Progenitor cell of endocrine pancreas (in vitro differentiated cells): ENCODE results near the gene SH3GL1. TPM values are rescaled to one million over a fixed set of nuclear protein-coding genes. Genes with fewer than 3 reads are reported as not detected.

ENCODE experiments used
- DNase-seq: peaks from one replicate; pipeline ENCODE4 v3.0.0; 2021; ENCODE audit warnings: low spot score; ENCODE audit not compliant: unreplicated experiment
- H3K27ac Mint-ChIP-seq: 2 replicates; pipeline ENCODE4 v1.8.0; 2021; ENCODE audit warnings: mild to moderate bottlenecking, moderate library complexity, mixed read lengths
- H3K27me3 Mint-ChIP-seq: 2 replicates; pipeline ENCODE4 v1.8.0; 2021; ENCODE audit warnings: mixed read lengths
- H3K36me3 Mint-ChIP-seq: 2 replicates; pipeline ENCODE4 v1.8.0; 2022; ENCODE audit warnings: mixed read lengths; ENCODE audit not compliant: insufficient read depth
- H3K4me1 Mint-ChIP-seq: 2 replicates; pipeline ENCODE4 v1.8.0; 2021; ENCODE audit warnings: low read depth, mixed read lengths
- H3K4me3 Mint-ChIP-seq: 2 replicates; pipeline ENCODE4 v1.8.0; 2021; ENCODE audit warnings: low read depth, mild to moderate bottlenecking, moderate library complexity, mixed read lengths
- H3K9me3 Mint-ChIP-seq: 2 replicates; pipeline ENCODE4 v1.8.0; 2021; ENCODE audit warnings: low read depth, mixed read lengths
- total RNA-seq: library from RNA; stranded (reverse); gene quantifications from 2 replicates; pipeline ENCODE4 v1.2.1, GENCODE V29; 2021
- TF ChIP-seq, protein P1 (sequence below): fragments of 200-600 bp; sonication (generic); IDR thresholded peaks from one replicate; pipeline ENCODE4 v1.5.0; 2021; ENCODE audit warnings: antibody characterized with exemption, mild to moderate bottlenecking; ENCODE audit not compliant: unreplicated experiment

Gene SH3GL1
- total RNA-seq, 1 donor from 2014 or later, result 55.6 TPM

DNA sequence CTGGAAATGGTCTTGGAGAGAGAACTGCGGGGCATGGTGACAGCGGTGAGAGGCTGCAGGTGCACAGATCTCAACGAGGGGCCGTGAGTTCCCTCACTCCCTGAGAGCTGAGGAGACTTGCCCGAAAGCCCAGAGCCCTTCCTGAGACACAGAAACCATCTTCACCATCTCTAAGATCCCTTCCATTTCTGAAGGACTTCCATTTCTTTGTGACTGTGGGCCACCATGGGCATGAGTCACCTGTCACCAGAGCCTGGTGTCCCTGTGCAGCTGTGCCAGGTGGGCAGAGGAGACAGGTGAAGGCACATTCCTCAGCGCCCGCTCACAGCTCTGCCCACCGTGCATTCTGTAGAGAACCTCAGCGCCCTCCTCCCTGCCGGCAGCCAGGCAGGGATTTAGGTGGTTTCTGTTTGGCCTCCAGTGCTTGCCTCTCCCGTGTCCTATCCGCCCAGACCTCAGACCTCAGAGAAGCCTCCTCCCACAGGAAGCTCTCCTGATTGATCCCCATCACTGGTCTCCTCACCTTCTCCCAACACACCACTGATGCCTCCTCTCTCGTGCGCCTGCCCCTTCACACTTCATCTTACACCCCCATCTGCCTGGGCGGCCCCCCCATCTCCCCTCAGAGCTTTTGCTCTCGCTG is 24.2 kb downstream of the SH3GL1 start:
- H3K4me1 Mint-ChIP-seq, result peaks cover 22% of the 10 kb centered on the region

GRCh38 chr19:4375164-4376027 is 25.0 kb downstream of the SH3GL1 start:
- H3K4me1 Mint-ChIP-seq, result peaks cover 22% of the 10 kb centered on the region
- DNase-seq, result peak; percentile 61
- H3K27ac Mint-ChIP-seq, result peak overlapping the region; percentile 97
- peaks cover 3% of the 10 kb centered on the region for H3K36me3 Mint-ChIP-seq
- H3K27me3 Mint-ChIP-seq, result no peaks in the 10 kb centered on the region
- peak overlapping the region; percentile 22 for H3K4me3 Mint-ChIP-seq
- TF ChIP-seq, protein P1, sequence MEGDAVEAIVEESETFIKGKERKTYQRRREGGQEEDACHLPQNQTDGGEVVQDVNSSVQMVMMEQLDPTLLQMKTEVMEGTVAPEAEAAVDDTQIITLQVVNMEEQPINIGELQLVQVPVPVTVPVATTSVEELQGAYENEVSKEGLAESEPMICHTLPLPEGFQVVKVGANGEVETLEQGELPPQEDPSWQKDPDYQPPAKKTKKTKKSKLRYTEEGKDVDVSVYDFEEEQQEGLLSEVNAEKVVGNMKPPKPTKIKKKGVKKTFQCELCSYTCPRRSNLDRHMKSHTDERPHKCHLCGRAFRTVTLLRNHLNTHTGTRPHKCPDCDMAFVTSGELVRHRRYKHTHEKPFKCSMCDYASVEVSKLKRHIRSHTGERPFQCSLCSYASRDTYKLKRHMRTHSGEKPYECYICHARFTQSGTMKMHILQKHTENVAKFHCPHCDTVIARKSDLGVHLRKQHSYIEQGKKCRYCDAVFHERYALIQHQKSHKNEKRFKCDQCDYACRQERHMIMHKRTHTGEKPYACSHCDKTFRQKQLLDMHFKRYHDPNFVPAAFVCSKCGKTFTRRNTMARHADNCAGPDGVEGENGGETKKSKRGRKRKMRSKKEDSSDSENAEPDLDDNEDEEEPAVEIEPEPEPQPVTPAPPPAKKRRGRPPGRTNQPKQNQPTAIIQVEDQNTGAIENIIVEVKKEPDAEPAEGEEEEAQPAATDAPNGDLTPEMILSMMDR, result peak; percentile 59
- no peaks in the 10 kb centered on the region for H3K9me3 Mint-ChIP-seq

More for the DNA sequence above, 24.2 kb downstream of the SH3GL1 start:
- H3K9me3 Mint-ChIP-seq, result no peaks in the 10 kb centered on the region
- H3K36me3 Mint-ChIP-seq, result peaks cover 2% of the 10 kb centered on the region
- H3K27ac Mint-ChIP-seq, result peak overlapping the region; percentile 97
- H3K27me3 Mint-ChIP-seq, result no peaks in the 10 kb centered on the region
- H3K4me3 Mint-ChIP-seq, result peak overlapping the region; percentile 22
- no peak for DNase-seq
- TF ChIP-seq, protein P1, result no peak

DNA sequence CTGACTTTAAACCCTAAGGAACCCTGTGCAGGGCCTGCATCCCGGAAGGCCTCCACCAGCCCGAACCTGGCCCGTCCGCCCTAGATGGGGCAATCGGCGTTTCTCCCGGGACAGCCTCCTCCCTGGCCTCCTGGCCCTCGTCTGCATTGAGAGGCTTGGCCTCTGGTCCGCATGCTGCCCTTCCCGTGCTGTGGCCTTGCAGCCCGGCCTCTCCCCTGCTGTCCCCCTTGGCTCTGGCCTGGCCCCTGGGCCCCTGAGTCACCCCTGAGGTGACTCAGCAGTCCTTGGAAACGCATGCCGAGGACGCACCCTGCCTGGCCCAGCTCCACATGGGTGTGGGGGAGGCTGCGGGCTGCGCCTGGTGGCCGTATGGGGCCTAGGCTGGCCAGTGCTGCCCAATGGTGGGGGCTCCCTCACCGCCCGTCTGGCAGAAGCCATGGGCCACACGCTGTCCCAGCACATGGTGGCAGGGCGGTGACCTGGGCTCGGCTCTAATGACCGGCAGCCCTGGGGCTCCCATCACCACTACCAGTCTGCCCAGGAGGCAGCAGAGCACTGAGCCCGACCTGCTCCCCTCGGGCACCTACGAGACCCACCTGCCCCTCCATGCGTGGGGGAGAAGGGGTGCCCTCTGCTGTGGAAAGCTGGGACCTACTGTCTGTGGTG is 25.7 kb downstream of the SH3GL1 start:
- no peaks in the 10 kb centered on the region for H3K9me3 Mint-ChIP-seq
- H3K4me3 Mint-ChIP-seq, result no peak overlapping the region
- H3K4me1 Mint-ChIP-seq, result peaks cover 22% of the 10 kb centered on the region
- H3K27me3 Mint-ChIP-seq, result no peaks in the 10 kb centered on the region
- no peak for DNase-seq
- peak overlapping the region; percentile 97 for H3K27ac Mint-ChIP-seq
- TF ChIP-seq, protein P1, result no peak
- peaks cover 3% of the 10 kb centered on the region for H3K36me3 Mint-ChIP-seq

- H3K27ac Mint-ChIP-seq, result peak overlapping the region; percentile 86
- no peaks in the 10 kb centered on the region for H3K9me3 Mint-ChIP-seq
- H3K36me3 Mint-ChIP-seq, result peaks cover 2% of the 10 kb centered on the region
- DNase-seq, result no peak
- TF ChIP-seq, protein P1, result no peak
- no peaks in the 10 kb centered on the region for H3K27me3 Mint-ChIP-seq
- no peak overlapping the region for H3K4me3 Mint-ChIP-seq
- peaks cover 23% of the 10 kb centered on the region for H3K4me1 Mint-ChIP-seq
Observed at GRCh38 chr19:4373601-4374497, 26.5 kb downstream of the SH3GL1 start.
